Peyer's patch (tissue), 4 donors: ENCODE results near the gene PCGF3.

Experiments
- POLR2A ChIP-seq, 2 donors: fragments of 450-650 bp; IDR thresholded peaks; one replicate each; pipeline ENCODE4 v1.5.1; 2017; ENCODE audit warnings: antibody characterized with exemption in 2 of 2, mild to moderate bottlenecking in 2 of 2, moderate library complexity in 2 of 2
- TF ChIP-seq, protein P1 (sequence below), 6 experiments: fragments of 450-650 bp in 4 of 6; fragments of 200-600 bp in 2 of 6; sonication (generic) in 1 of 6; IDR thresholded peaks; one replicate each; pipeline ENCODE4 v1.5.1; 2017 to 2019; ENCODE audit warnings: antibody characterized with exemption in 6 of 6, mild to moderate bottlenecking in 3 of 6, moderate library complexity in 1 of 6

DNA sequence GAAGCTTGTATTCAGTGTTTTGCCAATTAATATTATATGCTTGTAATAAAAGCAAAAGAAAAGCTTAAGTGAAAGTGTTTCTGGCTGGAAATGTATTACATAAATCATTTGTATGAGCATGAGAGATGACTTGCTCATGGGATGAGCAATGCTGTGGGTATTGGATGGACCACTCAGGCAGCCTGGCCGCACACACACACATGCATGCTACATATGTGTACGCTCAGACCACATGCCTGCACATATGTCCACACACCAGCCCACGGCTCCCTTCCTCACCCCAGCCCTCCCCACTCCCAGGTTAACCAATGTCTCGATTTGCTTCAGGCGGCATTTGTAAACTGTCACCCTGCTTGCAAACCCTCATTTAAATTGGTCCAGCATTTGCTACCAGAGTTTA lies 64.4 kb downstream of the PCGF3 start:
- no peak for TF ChIP-seq POLR2A (IDR thresholded peaks at IDR 0.05)
- TF ChIP-seq, protein P1, sequence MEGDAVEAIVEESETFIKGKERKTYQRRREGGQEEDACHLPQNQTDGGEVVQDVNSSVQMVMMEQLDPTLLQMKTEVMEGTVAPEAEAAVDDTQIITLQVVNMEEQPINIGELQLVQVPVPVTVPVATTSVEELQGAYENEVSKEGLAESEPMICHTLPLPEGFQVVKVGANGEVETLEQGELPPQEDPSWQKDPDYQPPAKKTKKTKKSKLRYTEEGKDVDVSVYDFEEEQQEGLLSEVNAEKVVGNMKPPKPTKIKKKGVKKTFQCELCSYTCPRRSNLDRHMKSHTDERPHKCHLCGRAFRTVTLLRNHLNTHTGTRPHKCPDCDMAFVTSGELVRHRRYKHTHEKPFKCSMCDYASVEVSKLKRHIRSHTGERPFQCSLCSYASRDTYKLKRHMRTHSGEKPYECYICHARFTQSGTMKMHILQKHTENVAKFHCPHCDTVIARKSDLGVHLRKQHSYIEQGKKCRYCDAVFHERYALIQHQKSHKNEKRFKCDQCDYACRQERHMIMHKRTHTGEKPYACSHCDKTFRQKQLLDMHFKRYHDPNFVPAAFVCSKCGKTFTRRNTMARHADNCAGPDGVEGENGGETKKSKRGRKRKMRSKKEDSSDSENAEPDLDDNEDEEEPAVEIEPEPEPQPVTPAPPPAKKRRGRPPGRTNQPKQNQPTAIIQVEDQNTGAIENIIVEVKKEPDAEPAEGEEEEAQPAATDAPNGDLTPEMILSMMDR (IDR thresholded peaks at IDR 0.05) = no peak
